ENCODE data around the gene KDM4F.

Gene KDM4F

GRCh38 chr11:95059046-95059445, 9.8 kb downstream of the KDM4F start:
- no peak for DNase-seq (ENCODE audit: low read depth, low spot score)

DNA sequence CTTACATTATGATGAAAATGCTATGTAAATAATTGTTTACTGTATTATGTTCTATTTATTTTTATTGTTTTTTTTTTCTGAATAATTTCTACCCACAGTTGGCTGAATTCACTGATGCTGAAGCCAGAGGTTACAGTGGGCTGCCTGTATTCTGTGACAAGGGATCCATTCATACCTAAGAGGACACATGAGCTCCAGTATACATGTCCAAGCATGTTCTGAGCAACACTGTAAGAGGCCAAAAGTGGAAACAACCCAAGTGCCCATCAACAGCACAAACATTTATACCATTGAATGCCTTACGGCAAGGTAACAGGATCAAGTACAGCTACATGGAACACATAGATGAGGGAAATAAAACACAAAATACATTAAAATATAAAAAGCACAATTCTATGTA, 16.1 kb downstream of the KDM4F start:
- DNase-seq (ENCODE audit: low read depth, low spot score), result no peak

GRCh38 chr11:95066716-95067038, 17.5 kb downstream of the KDM4F start, which contains the start of gene SRSF8:
SRSF8 (plus strand) TSS chr11:95066919; CDS start chr11:95067227, 308 bp downstream.
- DNase-seq (ENCODE audit: low read depth, low spot score), result no peak

GRCh38 chr11:95067039-95067840, 18.0 kb downstream of the KDM4F start:
- peak; percentile 92 for DNase-seq (ENCODE audit: low read depth, low spot score)

GRCh38 chr11:95067841-95068219, 18.6 kb downstream of the KDM4F start:
- no peak for DNase-seq (ENCODE audit: low read depth, low spot score)

- peak; percentile 95 for DNase-seq (ENCODE audit: low read depth, low spot score)
Measured at GRCh38 chr11:95068549-95068948, 19.3 kb downstream of the KDM4F start.

GRCh38 chr11:95070471-95070870, 21.2 kb downstream of the KDM4F start:
- DNase-seq (ENCODE audit: low read depth, low spot score), result no peak

DNA sequence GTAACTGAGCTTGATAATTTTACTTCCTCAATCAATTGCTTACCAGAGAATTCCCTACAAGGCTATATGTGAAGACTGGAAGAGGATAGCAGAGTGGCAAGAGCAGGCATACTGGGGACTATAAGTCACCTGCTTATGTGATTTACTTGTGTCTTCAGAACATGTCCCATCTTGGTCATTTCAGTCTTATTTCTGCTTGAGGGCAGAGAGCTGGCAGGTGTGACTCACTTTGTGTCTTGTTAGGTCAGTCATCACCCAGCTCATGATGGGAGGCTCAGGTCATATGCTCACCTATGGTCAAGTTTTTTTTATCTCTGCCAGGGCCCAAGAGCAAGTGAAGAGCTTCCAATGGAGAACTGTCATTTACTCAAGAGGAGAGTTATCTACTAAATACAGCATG, 23.7 kb downstream of the KDM4F start:
- no peak for DNase-seq (ENCODE audit: low read depth, low spot score)

- DNase-seq (ENCODE audit: low read depth, low spot score), result peak; percentile 23
Measured at GRCh38 chr11:95074792-95075563, 25.8 kb downstream of the KDM4F start.

GRCh38 chr11:95076416-95076815, 27.2 kb downstream of the KDM4F start:
- DNase-seq (ENCODE audit: low read depth, low spot score), result peak; percentile 84

DNA sequence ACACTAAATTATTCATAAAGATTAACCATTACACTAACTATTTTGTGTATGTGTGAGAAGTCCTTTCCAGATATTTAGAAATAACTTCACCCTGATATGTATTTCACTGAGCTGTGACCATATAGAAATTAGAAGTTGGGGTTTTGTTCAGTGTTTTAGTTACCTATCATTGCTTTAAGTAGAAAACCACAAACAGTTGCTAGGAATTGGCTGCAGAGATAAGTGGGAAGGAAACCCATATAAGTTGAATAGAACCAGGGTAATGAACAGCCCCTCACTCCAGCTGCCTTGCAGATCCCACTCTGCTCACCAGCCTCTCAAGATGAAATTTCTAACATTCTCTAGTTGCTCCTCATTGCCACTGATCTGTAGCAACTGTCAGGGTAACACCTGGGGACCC, 27.8 kb downstream of the KDM4F start:
- no peak for DNase-seq (ENCODE audit: low read depth, low spot score)

- DNase-seq (ENCODE audit: low read depth, low spot score), result no peak
Measured at GRCh38 chr11:95078526-95078925, 29.3 kb downstream of the KDM4F start.

DNA sequence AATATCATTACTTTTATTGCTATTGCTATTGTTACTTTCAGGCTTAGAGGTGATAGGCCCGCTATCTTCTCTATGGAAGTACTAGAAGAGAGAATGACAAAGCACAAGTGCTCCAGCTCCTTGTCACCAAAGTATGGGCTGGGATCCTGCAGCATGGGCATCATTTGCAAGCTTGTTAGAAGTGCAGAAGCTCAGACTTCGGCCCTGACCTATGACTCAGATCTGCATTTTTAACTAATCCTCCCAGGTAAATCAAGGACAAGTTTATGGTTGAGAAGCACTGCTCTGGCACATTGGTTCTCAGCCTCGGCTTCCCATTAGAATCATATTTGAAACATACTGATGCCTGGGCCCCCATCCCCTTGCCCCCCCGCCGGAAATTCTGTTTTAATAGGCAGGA, 31.8 kb downstream of the KDM4F start:
- DNase-seq (ENCODE audit: low read depth, low spot score), result no peak

DNA sequence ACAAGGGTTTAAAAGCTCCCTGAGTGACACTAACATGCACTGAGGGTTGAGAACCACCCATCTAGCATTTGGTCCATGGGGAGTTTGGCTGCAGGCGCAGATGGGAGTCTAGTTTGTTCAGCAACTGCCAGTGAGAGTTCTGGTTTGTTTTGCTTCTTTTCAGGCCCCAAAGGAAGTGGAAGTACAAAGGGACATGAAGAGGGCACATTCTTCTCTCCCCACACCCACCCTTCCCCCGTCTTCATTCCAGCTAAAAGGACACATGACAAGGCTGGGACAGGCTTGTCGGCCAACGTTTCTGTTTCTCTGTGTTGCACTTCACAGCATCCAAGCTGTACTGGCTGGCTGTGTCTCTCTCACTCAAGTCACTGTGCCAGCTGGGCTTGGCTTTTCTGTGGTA, 32.2 kb downstream of the KDM4F start:
- DNase-seq (ENCODE audit: low read depth, low spot score), result peak; percentile 35

DNA sequence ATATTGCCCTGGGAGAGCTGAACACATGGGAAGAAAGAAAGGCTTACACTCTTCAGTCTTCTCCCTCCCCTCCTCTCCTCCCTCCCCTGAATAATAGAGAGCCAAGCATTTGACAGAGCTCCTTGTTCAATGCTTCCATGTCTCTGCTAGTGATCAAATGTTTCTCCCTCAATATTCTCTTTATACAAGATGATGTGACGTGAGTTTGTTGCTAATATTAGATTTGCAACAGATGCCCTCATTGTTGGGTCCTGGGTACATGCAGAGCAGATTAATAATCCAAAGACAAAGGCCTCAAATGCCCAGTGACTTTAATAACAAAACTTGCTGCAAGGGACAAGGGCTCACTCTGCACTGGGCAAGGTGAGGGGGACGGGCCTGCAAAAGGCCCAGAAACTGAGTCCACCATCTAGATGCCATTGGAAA, 33.4 kb downstream of the KDM4F start:
- DNase-seq (ENCODE audit: low read depth, low spot score), result no peak

DNA sequence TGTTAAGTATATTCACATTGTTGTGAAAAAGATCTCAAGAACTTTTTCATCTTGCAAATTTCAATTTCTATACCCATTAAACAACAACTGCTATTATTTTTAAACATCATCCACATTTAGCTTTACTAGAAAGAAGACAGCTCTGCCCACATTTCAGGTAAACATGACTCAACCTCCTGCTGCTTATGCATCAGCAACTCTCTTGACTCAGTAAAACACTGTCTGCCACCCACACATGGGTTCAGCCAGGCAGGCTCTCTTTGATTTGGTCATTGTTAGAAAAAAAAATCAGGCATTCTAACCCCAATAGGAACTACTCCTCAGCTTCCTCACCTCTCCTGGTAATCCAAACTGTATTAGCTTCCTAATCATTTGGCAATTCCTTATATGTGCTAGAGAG, 35.3 kb downstream of the KDM4F start:
- DNase-seq (ENCODE audit: low read depth, low spot score), result peak; percentile 39

- DNase-seq (ENCODE audit: low read depth, low spot score), result no peak
Measured at GRCh38 chr11:95085117-95085816, 36.0 kb downstream of the KDM4F start.

- DNase-seq (ENCODE audit: low read depth, low spot score), result no peak
Measured at GRCh38 chr11:95086151-95086550, 36.9 kb downstream of the KDM4F start.

DNA sequence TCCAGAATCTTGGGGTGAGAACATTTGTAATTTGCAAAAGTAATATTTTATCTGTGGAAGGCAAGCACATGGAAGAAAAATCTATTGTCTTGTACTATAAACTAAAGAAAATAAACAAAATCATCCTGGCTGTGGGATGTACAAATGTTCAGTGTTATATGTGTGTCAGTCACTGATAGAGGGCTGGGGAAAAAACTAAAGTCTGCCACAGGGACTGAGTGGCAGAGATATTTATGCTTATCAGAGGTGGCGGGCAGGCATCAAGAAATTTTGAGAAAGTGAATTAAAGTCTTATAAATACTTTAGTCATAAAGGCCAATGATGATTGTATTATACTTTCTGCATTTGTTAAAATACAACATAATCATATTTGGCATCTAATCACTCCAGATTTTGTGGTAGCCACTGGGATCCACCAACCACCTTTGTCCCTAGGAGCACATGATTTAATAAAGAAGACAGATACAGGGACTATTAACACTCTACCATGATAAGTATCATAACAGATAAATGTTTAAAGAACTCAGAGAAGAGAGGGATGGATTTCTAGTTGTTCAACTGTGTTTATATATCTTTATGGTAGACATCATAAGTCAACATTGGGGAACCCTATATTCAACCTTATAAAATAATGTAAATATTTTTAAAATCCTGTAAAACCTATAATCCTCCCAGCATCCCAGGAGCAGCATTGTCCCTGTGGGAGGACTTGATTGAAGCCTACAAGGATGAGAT, 37.8 kb downstream of the KDM4F start:
- no peak for DNase-seq (ENCODE audit: low read depth, low spot score)

GRCh38 chr11:95088946-95089619, 39.9 kb downstream of the KDM4F start:
- no peak for DNase-seq (ENCODE audit: low read depth, low spot score)

Measured in astrocyte of the hippocampus (primary cell).